ENCODE results near the gene MAN2A2. TPM values are rescaled to one million over a fixed set of nuclear protein-coding genes. Genes with fewer than 3 reads are reported as not detected.

MAN2A2 gene
- total and polyA plus RNA-seq, 9 of the 15 experiments (the other 6 are each of a cell fraction or from before 2014, with no cell fraction given): 7.3 to 151 (median 43.4) TPM

- TF ChIP-seq, protein P1, sequence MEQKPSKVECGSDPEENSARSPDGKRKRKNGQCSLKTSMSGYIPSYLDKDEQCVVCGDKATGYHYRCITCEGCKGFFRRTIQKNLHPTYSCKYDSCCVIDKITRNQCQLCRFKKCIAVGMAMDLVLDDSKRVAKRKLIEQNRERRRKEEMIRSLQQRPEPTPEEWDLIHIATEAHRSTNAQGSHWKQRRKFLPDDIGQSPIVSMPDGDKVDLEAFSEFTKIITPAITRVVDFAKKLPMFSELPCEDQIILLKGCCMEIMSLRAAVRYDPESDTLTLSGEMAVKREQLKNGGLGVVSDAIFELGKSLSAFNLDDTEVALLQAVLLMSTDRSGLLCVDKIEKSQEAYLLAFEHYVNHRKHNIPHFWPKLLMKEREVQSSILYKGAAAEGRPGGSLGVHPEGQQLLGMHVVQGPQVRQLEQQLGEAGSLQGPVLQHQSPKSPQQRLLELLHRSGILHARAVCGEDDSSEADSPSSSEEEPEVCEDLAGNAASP (IDR thresholded peaks at IDR 0.05): no peak
- TF ChIP-seq PHF8 (IDR thresholded peaks at IDR 0.05; ENCODE audit: borderline replicate concordance, low read length): peak; percentile 36; the same call in 1 of the 2 replicates
- TF ChIP-seq PRDM10 (IDR thresholded peaks at IDR 0.05; ENCODE audit: partially characterized antibody): peak; percentile 35
- no peak for TF ChIP-seq MYC (IDR thresholded peaks at IDR 0.05; ENCODE audit: low read depth, low read length)
- 0 out of 2 replicates have a peak, but pooled peaks have one; percentile 46 for TF ChIP-seq MYC (CRISPR knock-in tag; IDR thresholded peaks at IDR 0.05; ENCODE audit: borderline replicate concordance, low read depth)
- TF ChIP-seq ZBTB7A (IDR thresholded peaks at IDR 0.05; ENCODE audit: borderline replicate concordance, control insufficient read depth, low read depth, low read length): peak; percentile 87; the same call in 1 of the 2 replicates
- TF ChIP-seq RNF2 (IDR thresholded peaks at IDR 0.05): no peak
- TF ChIP-seq MEIS2 (IDR thresholded peaks at IDR 0.05; ENCODE audit: partially characterized antibody): peak; percentile 57
- peak; percentile 50; the same call in 1 of the 2 replicates for TF ChIP-seq POLR2A (conservative IDR thresholded peaks at IDR 0.05)
- TF ChIP-seq, protein P2, sequence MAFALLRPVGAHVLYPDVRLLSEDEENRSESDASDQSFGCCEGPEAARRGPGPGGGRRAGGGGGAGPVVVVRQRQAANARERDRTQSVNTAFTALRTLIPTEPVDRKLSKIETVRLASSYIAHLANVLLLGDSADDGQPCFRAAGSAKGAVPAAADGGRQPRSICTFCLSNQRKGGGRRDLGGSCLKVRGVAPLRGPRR (CRISPR knock-in tag; IDR thresholded peaks at IDR 0.05): no peak
- TF ChIP-seq ZNF592 (IDR thresholded peaks at IDR 0.05): no peak
- TF ChIP-seq NFIC (IDR thresholded peaks at IDR 0.05): 0 out of 2 replicates have a peak, but pooled peaks have one; percentile 10
Measured at GRCh38 chr15:90934949-90935751, 32.0 kb downstream of the MAN2A2 start, which contains the start of gene UNC45A (continued).
